Neural progenitor cell (in vitro differentiated cells): ENCODE measurements around the gene TACR2. TPM values are rescaled to one million over a fixed set of nuclear protein-coding genes. Genes with fewer than 3 reads are reported as not detected.

Experiments used
- DNase-seq: peaks from one replicate; pipeline ENCODE4 v3.0.0-alpha.2; 2016; ENCODE audit warnings: low spot score
- H2AFZ ChIP-seq: fragments of 200-600 bp; sonication (generic); replicated peaks from 2 replicates; pipeline ENCODE4 v1.6.1; 2016; ENCODE audit warnings: antibody characterized with exemption
- H3F3A ChIP-seq: fragments of 200-600 bp; sonication (generic); 2 replicates; pipeline ENCODE4 v1.6.1; 2016; ENCODE audit warnings: antibody characterized with exemption, low read depth
- H3K27ac ChIP-seq: fragments of 200-600 bp; sonication (generic); 2 replicates; pipeline ENCODE4 v1.5.1; 2016; ENCODE audit warnings: mild to moderate bottlenecking
- H3K27me3 ChIP-seq: fragments of 200-600 bp; sonication (generic); 2 replicates; pipeline ENCODE4 v1.6.1; 2016; ENCODE audit warnings: mild to moderate bottlenecking, moderate library complexity
- H3K36me3 ChIP-seq: fragments of 200-600 bp; sonication (generic); 2 replicates; pipeline ENCODE4 v1.5.1; 2016
- H3K4me1 ChIP-seq: fragments of 200-600 bp; sonication (generic); 2 replicates; pipeline ENCODE4 v1.6.1; 2016; ENCODE audit warnings: mixed run types
- H3K4me2 ChIP-seq: fragments of 200-600 bp; sonication (generic); 2 replicates; pipeline ENCODE4 v1.6.1; 2016
- H3K4me3 ChIP-seq: fragments of 200-600 bp; sonication (generic); 2 replicates; pipeline ENCODE4 v1.5.1; 2016
- H3K79me2 ChIP-seq: fragments of 200-600 bp; sonication (generic); 2 replicates; pipeline ENCODE4 v1.6.1; 2016; ENCODE audit warnings: low read depth
- H3K9ac ChIP-seq: fragments of 200-600 bp; sonication (generic); 2 replicates; pipeline ENCODE4 v1.6.1; 2016
- H3K9me3 ChIP-seq: fragments of 200-600 bp; sonication (generic); 2 replicates; pipeline ENCODE4 v1.5.1; 2016; ENCODE audit warnings: low read depth
- H4K20me1 ChIP-seq: fragments of 200-600 bp; sonication (generic); 2 replicates; pipeline ENCODE4 v1.6.1; 2016; ENCODE audit warnings: low read depth
- H3K27ac Mint-ChIP-seq: 3 replicates; pipeline ENCODE4 v1.8.0; 2021; ENCODE audit warnings: mixed read lengths
- H3K27me3 Mint-ChIP-seq: 2 replicates; pipeline ENCODE4 v1.8.0; 2022; ENCODE audit warnings: low read depth, mild to moderate bottlenecking, inconsistent platforms, moderate library complexity, mixed read lengths; ENCODE audit not compliant: insufficient read depth
- H3K36me3 Mint-ChIP-seq: 3 replicates; pipeline ENCODE4 v1.8.0; 2021; ENCODE audit warnings: mixed read lengths
- H3K4me1 Mint-ChIP-seq: 3 replicates; pipeline ENCODE4 v1.8.0; 2021; ENCODE audit warnings: mixed read lengths
- H3K4me3 Mint-ChIP-seq: 3 replicates; pipeline ENCODE4 v1.8.0; 2021; ENCODE audit warnings: mild to moderate bottlenecking, moderate library complexity, mixed read lengths
- H3K9me3 Mint-ChIP-seq: 3 replicates; pipeline ENCODE4 v1.8.0; 2020; ENCODE audit warnings: mixed read lengths
- EZH2 ChIP-seq: fragments of 200-600 bp; sonication (generic); IDR thresholded peaks from 2 replicates; pipeline ENCODE4 v1.6.1; 2017; ENCODE audit warnings: antibody characterized with exemption, mild to moderate bottlenecking, moderate library complexity
- EZH2phosphoT487 ChIP-seq: fragments of 200-600 bp; sonication (generic); IDR thresholded peaks from 2 replicates; pipeline ENCODE4 v1.6.1; 2017; ENCODE audit warnings: antibody characterized with exemption
- total RNA-seq: library from RNA; depleted of rRNA; stranded (reverse); fragments of >200 nt; gene quantifications from 2 replicates; pipeline ENCODE4 v1.2.3, GENCODE V29; 2015; ENCODE audit warnings: low replicate concordance
- TF ChIP-seq, protein P1 (sequence below): fragments of 200-600 bp; sonication (generic); IDR thresholded peaks from 2 replicates; pipeline ENCODE4 v1.5.1; 2017; ENCODE audit warnings: antibody characterized with exemption, mild to moderate bottlenecking

Gene TACR2
- total RNA-seq, 1 donor from 2014 or later: not detected

DNA sequence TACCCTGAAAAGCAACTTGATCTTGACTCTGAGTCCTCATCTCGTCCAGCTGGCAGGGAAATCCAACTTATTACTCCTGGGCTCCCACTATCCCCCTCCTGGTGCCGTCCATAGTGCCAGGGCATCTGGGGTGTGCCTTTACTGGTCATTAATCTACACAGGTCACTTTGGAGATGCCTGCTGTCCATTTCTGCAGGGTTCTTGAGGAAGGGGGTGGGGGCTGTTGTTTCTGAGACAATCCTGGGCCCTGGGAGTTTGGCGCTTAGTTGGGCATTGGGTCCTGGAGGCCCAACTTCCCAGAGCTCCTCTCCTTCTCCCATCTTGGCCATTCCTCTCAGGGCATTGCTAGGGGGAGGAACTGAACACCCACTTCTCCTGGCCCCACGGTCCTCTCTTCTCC, 6.0 kb upstream of the TACR2 start:
- Histone ChIP-seq H3K9me3 (no peaks in the 10 kb centered on the region), H2AFZ (no peak overlapping the region), H3K36me3 (no peaks in the 10 kb centered on the region), H3F3A (no peaks in the 10 kb centered on the region), H3K4me1 (no peaks in the 10 kb centered on the region), H3K27ac (no peak overlapping the region), H4K20me1 (no peaks in the 10 kb centered on the region), H3K4me2 (no peak overlapping the region), H3K79me2 (no peaks in the 10 kb centered on the region), H3K9ac (no peak overlapping the region), H3K4me3 (no peak overlapping the region), H3K27me3 (no peaks in the 10 kb centered on the region)
- Mint-ChIP-seq H3K36me3 (no peaks in the 10 kb centered on the region), H3K27me3 (peaks cover 14% of the 10 kb centered on the region), H3K4me3 (no peak overlapping the region), H3K4me1 (peaks cover 9% of the 10 kb centered on the region), H3K9me3 (no peaks in the 10 kb centered on the region), H3K27ac (no peak overlapping the region)
- TF ChIP-seq, protein P1, sequence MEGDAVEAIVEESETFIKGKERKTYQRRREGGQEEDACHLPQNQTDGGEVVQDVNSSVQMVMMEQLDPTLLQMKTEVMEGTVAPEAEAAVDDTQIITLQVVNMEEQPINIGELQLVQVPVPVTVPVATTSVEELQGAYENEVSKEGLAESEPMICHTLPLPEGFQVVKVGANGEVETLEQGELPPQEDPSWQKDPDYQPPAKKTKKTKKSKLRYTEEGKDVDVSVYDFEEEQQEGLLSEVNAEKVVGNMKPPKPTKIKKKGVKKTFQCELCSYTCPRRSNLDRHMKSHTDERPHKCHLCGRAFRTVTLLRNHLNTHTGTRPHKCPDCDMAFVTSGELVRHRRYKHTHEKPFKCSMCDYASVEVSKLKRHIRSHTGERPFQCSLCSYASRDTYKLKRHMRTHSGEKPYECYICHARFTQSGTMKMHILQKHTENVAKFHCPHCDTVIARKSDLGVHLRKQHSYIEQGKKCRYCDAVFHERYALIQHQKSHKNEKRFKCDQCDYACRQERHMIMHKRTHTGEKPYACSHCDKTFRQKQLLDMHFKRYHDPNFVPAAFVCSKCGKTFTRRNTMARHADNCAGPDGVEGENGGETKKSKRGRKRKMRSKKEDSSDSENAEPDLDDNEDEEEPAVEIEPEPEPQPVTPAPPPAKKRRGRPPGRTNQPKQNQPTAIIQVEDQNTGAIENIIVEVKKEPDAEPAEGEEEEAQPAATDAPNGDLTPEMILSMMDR: no peak
- TF ChIP-seq EZH2 (no peak), EZH2phosphoT487 (no peak)
- DNase-seq: no peak

- TF ChIP-seq, protein P1: no peak
- TF ChIP-seq EZH2phosphoT487 (no peak), EZH2 (no peak)
- Histone ChIP-seq H3K79me2 (no peaks in the 10 kb centered on the region), H3K4me1 (no peaks in the 10 kb centered on the region), H4K20me1 (no peaks in the 10 kb centered on the region), H3K9me3 (no peaks in the 10 kb centered on the region), H3F3A (no peaks in the 10 kb centered on the region), H3K4me3 (no peak overlapping the region), H3K4me2 (no peak overlapping the region), H3K27ac (no peak overlapping the region), H2AFZ (no peak overlapping the region), H3K27me3 (no peaks in the 10 kb centered on the region), H3K9ac (no peak overlapping the region), H3K36me3 (no peaks in the 10 kb centered on the region)
- Mint-ChIP-seq H3K9me3 (no peaks in the 10 kb centered on the region), H3K4me1 (peaks cover 7% of the 10 kb centered on the region), H3K4me3 (no peak overlapping the region), H3K27me3 (peaks cover 16% of the 10 kb centered on the region), H3K27ac (peak overlapping the region; percentile 24), H3K36me3 (no peaks in the 10 kb centered on the region)
- no peak for DNase-seq
Measured at GRCh38 chr10:69421611-69422308, 5.0 kb upstream of the TACR2 start.

- peaks cover 16% of the 10 kb centered on the region for H3K27me3 Mint-ChIP-seq
- H3F3A ChIP-seq: no peaks in the 10 kb centered on the region
- H3K79me2 ChIP-seq: no peaks in the 10 kb centered on the region
- H2AFZ ChIP-seq: no peak overlapping the region
- no peak for DNase-seq
- no peak overlapping the region for H3K27ac Mint-ChIP-seq
- H3K4me1 ChIP-seq: no peaks in the 10 kb centered on the region
- TF ChIP-seq, protein P1: no peak
- TF ChIP-seq EZH2phosphoT487 (no peak), EZH2 (no peak)
- no peaks in the 10 kb centered on the region for H3K9me3 Mint-ChIP-seq
- no peak overlapping the region for H3K4me3 ChIP-seq
- no peak overlapping the region for H3K27ac ChIP-seq
- no peaks in the 10 kb centered on the region for H4K20me1 ChIP-seq
- no peaks in the 10 kb centered on the region for H3K9me3 ChIP-seq
- H3K27me3 ChIP-seq: no peaks in the 10 kb centered on the region
- H3K4me1 Mint-ChIP-seq: peaks cover 7% of the 10 kb centered on the region
- H3K4me2 ChIP-seq: no peak overlapping the region
- H3K9ac ChIP-seq: no peak overlapping the region
- H3K36me3 ChIP-seq: no peaks in the 10 kb centered on the region
- H3K4me3 Mint-ChIP-seq: no peak overlapping the region
- H3K36me3 Mint-ChIP-seq: no peaks in the 10 kb centered on the region
Measured at GRCh38 chr10:69419744-69420126, 3.0 kb upstream of the TACR2 start.
